Adrenal gland (tissue), 12 donors: ENCODE results near the gene RAD51B. TPM values are rescaled to one million over a fixed set of nuclear protein-coding genes. Genes with fewer than 3 reads are reported as not detected.

Source experiments
- DNase-seq, 7 donors: peaks; one replicate each; pipeline ENCODE4 v3.0.0-alpha.2; 2019 to 2020
- H3K27ac ChIP-seq, 5 donors: fragments of 200-600 bp; sonication (generic) in 4 of 5; 1 replicate in 3 of 5; 2 replicates in 2 of 5; pipeline versions ENCODE4 v1.5.1 to v1.8.0; 2016 to 2020; ENCODE audit warnings: mild to moderate bottlenecking in 1 of 5
- H3K27me3 ChIP-seq: fragments of 200-600 bp; 2 replicates; pipeline ENCODE4 v1.8.0; 2021
- H3K36me3 ChIP-seq, 2 donors: fragments of 200-600 bp; replicated peaks in 1 of 2; 1 replicate in 1 of 2; 2 replicates in 1 of 2; pipeline versions ENCODE4 v1.5.1 to v1.8.0; 2018 to 2022
- H3K4me1 ChIP-seq, 2 donors: fragments of 200-600 bp; replicated peaks in 1 of 2; 1 replicate in 1 of 2; 2 replicates in 1 of 2; pipeline versions ENCODE4 v1.5.1 to v1.8.0; 2018 to 2021
- H3K4me3 ChIP-seq, 4 donors: fragments of 200-600 bp; sonication (generic) in 3 of 4; one replicate each; pipeline ENCODE4 v1.5.1; 2016 to 2018
- H3K9me3 ChIP-seq, 3 donors: fragments of 200-600 bp; sonication (generic) in 1 of 3; replicated peaks in 1 of 3; 1 replicate in 2 of 3; 2 replicates in 1 of 3; pipeline versions ENCODE4 v1.5.1 to v1.8.0; 2016 to 2021
- POLR2A ChIP-seq, 2 donors: fragments of 450-650 bp; IDR thresholded peaks; one replicate each; pipeline ENCODE4 v1.6.1; 2017; ENCODE audit warnings: antibody characterized with exemption in 2 of 2, mild to moderate bottlenecking in 2 of 2, moderate library complexity in 1 of 2
- WGBS, 4 donors: extraction: QIAGEN DNeasy Blood & Tissue Kit in 2 of 4; methylation state at CpG; one replicate each; pipeline versions ENCODE4 v1.1.5 to v1.1.7; 2013 to 2017; 5-methylcytosine and 5-hydroxymethylcytosine counted together
- intact Hi-C, 2 donors: fragments of 100-400 bp; cut with DNase I; formaldehyde crosslinking; loops; one replicate each; pipeline versions ENCODE4 v1.14.1 to v1.15.0; 2022 to 2023
- polyA plus RNA-seq, 3 donors: library from polyadenylated mRNA; stranded (reverse); fragments of 200-250 nt in 2 of 3; fragments of 350-450 nt in 1 of 3; fragmentation: Illumina TruSeq in 1 of 3; extraction: RNeasy Lipid Tissue Mini Kit (QIAGEN cat#74804) in 1 of 3; gene quantifications; one replicate each; pipeline ENCODE4 v1.2.3, GENCODE V29; 2013 to 2014
- total RNA-seq, 9 donors: library from RNA; depleted of rRNA in 4 of 9; stranded (reverse); fragments of >200 nt in 4 of 9; fragments of 120-200 nt in 1 of 9; fragmentation: NEBNext Ultra II Directional in 1 of 9; extraction: Animal tissue kit (Norgen Biotek cat#: 25700) in 1 of 9; gene quantifications; one replicate each; pipeline versions ENCODE4 v1.1.0 to v1.2.4, GENCODE V29; 2013 to 2023
- TF ChIP-seq, protein P1 (sequence below), 6 experiments: fragments of 450-650 bp in 4 of 6; fragments of 200-600 bp in 2 of 6; sonication (generic) in 1 of 6; IDR thresholded peaks; 1 replicate in 5 of 6; 2 replicates in 1 of 6; pipeline versions ENCODE4 v1.5.1 to v1.8.0; 2016 to 2021; ENCODE audit warnings: antibody characterized with exemption in 6 of 6, mild to moderate bottlenecking in 2 of 6, moderate library complexity in 1 of 6
- donor health status: healthy with polysubstance abuse.
- donor health status: Bipolar disorder and iron deficiency.
- donor health status: DM: yes; HTN: yes; CAD: no.
- donor health status: DM: no; HTN: no; CAD: no.
- donor health status: DM: no; HTN: no; CAD: no.
- donor health status: DM: yes; HTN: yes; CAD: no.

RAD51B gene
- total and polyA plus RNA-seq, 12 donors, result 2.3 to 24.6 (median 12.4) TPM

DNA sequence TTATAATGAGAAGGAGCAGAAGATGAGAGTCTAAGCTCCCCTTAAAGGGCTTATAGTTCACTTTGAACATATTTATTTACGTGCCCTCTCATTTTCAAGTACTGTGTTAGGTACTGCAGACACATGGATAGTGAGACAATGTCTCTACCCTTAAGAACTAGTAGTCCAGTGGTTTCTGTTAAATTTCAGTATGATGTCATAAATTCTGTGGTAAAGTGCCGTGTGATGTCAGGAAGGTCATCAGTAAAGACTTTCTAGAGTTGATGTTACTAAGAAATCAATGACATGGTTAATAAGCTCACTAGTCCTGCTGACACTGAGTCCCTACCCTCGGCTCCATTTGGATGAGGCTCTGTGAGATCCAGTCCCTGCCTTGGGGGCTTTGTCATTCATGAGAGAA lies 497.7 kb downstream of the RAD51B start:
- intact Hi-C loops, result no loop called here
- no peak for DNase-seq
- TF ChIP-seq POLR2A (IDR thresholded peaks at IDR 0.05), result no peak
- TF ChIP-seq, protein P1, sequence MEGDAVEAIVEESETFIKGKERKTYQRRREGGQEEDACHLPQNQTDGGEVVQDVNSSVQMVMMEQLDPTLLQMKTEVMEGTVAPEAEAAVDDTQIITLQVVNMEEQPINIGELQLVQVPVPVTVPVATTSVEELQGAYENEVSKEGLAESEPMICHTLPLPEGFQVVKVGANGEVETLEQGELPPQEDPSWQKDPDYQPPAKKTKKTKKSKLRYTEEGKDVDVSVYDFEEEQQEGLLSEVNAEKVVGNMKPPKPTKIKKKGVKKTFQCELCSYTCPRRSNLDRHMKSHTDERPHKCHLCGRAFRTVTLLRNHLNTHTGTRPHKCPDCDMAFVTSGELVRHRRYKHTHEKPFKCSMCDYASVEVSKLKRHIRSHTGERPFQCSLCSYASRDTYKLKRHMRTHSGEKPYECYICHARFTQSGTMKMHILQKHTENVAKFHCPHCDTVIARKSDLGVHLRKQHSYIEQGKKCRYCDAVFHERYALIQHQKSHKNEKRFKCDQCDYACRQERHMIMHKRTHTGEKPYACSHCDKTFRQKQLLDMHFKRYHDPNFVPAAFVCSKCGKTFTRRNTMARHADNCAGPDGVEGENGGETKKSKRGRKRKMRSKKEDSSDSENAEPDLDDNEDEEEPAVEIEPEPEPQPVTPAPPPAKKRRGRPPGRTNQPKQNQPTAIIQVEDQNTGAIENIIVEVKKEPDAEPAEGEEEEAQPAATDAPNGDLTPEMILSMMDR (IDR thresholded peaks at IDR 0.05), result no peak
- 94 to 98% (median 96%) methylated on average over 3 of the region's 3 CpGs for WGBS, 4 donors
- Histone ChIP-seq H3K27ac (no peak overlapping the region), H3K4me1 (peaks cover 6 to 20% of the 10 kb centered on the region in 2 donors), H3K27me3 (no peaks in the 10 kb centered on the region), H3K9me3 (no peaks in the 10 kb centered on the region), H3K36me3 (no peaks in the 10 kb centered on the region), H3K4me3 (no peak overlapping the region)

DNA sequence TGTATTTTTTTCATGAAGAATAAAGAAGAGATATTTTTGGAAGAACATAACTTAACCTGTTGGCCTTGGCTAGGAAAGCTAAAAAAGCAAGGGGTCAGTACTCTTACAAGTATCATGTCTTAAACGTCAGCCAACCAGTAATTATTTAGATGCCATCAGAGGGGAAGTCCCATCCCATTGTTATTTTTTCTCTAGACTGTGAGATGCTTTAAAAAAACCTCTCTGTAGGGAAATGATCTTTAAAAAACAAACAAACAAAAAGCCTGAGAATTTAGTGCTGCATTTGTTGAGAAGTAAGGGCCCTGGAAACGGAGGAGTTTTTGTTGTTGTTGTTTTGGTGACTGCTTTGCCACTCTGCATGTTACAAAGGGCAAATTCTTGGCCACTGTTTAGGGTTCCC lies 499.2 kb downstream of the RAD51B start:
- no peaks in the 10 kb centered on the region for H3K9me3 ChIP-seq
- TF ChIP-seq, protein P1 (IDR thresholded peaks at IDR 0.05), result no peak
- TF ChIP-seq POLR2A (IDR thresholded peaks at IDR 0.05), result no peak
- H3K4me1 ChIP-seq, result peaks cover 6 to 20% of the 10 kb centered on the region in 2 donors
- no peak for DNase-seq
- H3K27ac ChIP-seq, result no peak overlapping the region
- intact Hi-C loops, result no loop called here
- H3K27me3 ChIP-seq, result no peaks in the 10 kb centered on the region
- no peak overlapping the region for H3K4me3 ChIP-seq
- WGBS, 4 donors, result 20 to 28% (median 21%) methylated on average over 2 of the region's 2 CpGs
- no peaks in the 10 kb centered on the region for H3K36me3 ChIP-seq

DNA sequence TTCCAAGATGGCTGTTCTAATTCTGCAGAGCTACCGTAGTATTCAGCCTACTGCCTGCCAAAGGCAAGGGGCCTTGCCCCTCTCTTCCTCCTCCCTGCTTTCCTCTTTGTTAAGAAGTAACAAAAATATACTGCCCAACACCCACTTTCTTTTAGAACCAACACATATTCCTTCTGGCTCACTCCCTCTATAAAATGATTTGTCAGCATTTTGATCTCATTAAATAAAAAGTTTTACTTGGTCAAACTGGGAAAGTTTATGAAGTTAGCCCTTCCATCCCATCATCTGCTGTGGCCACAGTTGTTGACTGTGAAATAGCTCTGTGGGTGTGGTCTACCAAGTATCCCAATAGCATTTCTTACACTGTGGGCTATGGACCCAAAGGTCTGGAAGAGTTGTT lies 500.9 kb downstream of the RAD51B start:
- Histone ChIP-seq H3K27me3 (no peaks in the 10 kb centered on the region), H3K4me3 (no peak overlapping the region), H3K4me1 (peaks cover 6 to 20% of the 10 kb centered on the region in 2 donors), H3K27ac (no peak overlapping the region), H3K9me3 (no peaks in the 10 kb centered on the region), H3K36me3 (no peaks in the 10 kb centered on the region)
- intact Hi-C loops, result no loop called here
- TF ChIP-seq, protein P1 (IDR thresholded peaks at IDR 0.05), result no peak
- no peak for TF ChIP-seq POLR2A (IDR thresholded peaks at IDR 0.05)
- no peak for DNase-seq
- 68 to 88% (median 82%) methylated on average over 1 of the region's 1 CpG for WGBS, 4 donors

DNA sequence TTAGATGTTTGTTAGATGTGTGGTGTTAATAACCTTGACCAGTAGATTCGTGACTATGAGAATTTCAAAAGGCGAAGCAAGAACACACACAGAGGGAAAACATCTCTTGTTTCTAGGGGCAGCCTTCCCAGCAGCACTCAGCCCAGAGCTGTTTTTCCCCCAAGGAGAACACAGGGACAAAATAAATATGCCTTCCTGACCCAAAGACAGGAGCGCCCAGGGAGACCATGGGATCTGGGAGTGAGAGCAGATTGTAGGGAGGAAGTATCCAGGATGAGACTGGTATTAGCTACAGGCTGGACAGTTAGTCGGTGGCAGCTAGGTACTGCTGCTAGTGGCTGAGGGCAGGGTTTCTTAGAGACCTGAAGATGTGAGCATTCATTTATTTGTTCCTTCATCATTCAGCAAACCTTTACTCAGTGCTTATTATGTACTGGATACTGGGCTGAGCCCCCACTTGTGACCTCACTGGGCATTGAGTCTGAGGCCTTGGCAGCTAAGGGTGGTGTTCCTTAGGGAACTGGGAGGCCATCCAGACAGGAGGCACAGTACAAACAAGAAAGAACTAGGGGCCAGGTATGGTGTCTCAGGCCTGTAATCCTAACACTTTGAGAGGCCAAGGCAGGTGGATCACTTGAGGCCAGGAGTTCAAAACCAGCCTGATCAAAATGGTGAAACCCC lies 503.5 kb downstream of the RAD51B start:
- Histone ChIP-seq H3K4me1 (peaks cover 6 to 20% of the 10 kb centered on the region in 2 donors), H3K27me3 (no peaks in the 10 kb centered on the region), H3K9me3 (no peaks in the 10 kb centered on the region), H3K4me3 (no peak overlapping the region), H3K36me3 (no peaks in the 10 kb centered on the region), H3K27ac (no peak overlapping the region)
- WGBS, 4 donors, result 70 to 87% (median 74%) methylated on average over 4 of the region's 4 CpGs
- intact Hi-C loops, result no loop called here
- TF ChIP-seq, protein P1 (IDR thresholded peaks at IDR 0.05), result no peak
- TF ChIP-seq POLR2A (IDR thresholded peaks at IDR 0.05), result no peak
- no peak for DNase-seq
